ENCODE results near the gene CCDC9.

DNA sequence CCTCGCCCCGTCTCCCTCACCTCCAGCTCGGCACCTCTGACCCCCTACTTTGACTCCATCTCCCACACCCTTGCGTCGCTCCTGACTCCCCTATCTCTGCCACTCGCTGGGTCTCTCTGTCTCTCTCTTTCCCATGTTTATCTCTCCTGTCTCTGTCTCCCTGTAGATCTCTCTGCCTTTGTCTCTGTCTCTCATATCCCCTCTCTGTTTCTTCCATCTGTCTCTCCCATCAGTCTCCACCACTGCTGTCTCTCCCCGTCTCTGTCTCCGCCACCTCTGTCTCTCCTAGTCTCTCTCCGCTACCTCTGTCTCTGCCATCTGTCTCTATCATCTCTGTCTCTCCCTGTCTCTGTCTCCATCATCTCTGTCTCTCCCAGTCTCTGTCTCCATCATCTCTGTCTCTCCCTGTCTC lies 13.0 kb upstream of the CCDC9 start:
- TF ChIP-seq, protein P1, sequence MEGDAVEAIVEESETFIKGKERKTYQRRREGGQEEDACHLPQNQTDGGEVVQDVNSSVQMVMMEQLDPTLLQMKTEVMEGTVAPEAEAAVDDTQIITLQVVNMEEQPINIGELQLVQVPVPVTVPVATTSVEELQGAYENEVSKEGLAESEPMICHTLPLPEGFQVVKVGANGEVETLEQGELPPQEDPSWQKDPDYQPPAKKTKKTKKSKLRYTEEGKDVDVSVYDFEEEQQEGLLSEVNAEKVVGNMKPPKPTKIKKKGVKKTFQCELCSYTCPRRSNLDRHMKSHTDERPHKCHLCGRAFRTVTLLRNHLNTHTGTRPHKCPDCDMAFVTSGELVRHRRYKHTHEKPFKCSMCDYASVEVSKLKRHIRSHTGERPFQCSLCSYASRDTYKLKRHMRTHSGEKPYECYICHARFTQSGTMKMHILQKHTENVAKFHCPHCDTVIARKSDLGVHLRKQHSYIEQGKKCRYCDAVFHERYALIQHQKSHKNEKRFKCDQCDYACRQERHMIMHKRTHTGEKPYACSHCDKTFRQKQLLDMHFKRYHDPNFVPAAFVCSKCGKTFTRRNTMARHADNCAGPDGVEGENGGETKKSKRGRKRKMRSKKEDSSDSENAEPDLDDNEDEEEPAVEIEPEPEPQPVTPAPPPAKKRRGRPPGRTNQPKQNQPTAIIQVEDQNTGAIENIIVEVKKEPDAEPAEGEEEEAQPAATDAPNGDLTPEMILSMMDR (IDR thresholded peaks at IDR 0.05; ENCODE audit: low read length) = no peak
- TF ChIP-seq EZH2 (IDR thresholded peaks at IDR 0.05; ENCODE audit: borderline replicate concordance, low read length) = no peak
